Left ventricle myocardium inferior (tissue), 1 donor: Measurements from ENCODE around the gene EPB42. TPM values are rescaled to one million over a fixed set of nuclear protein-coding genes. Genes with fewer than 3 reads are reported as not detected.
"Not testable (repeated sequence)": the region's sequence is repeated elsewhere in the genome, so short reads cannot be mapped to it uniquely, and the experiment has no call there.

Experiments used
- DNase-seq: peaks from one replicate; pipeline ENCODE4 v3.0.0-alpha.2; 2020
- H3K27ac ChIP-seq: fragments of 200-600 bp; replicated peaks from 2 replicates; pipeline ENCODE4 v1.8.0; 2021
- H3K27me3 ChIP-seq: fragments of 200-600 bp; 2 replicates; pipeline ENCODE4 v1.8.0; 2021; ENCODE audit warnings: low read depth
- H3K36me3 ChIP-seq: fragments of 200-600 bp; 2 replicates; pipeline ENCODE4 v1.8.0; 2021
- H3K4me1 ChIP-seq: fragments of 200-600 bp; 2 replicates; pipeline ENCODE4 v1.8.0; 2021
- H3K4me3 ChIP-seq: fragments of 200-600 bp; 2 replicates; pipeline ENCODE4 v1.8.0; 2021; ENCODE audit warnings: mild to moderate bottlenecking, moderate library complexity
- H3K9me3 ChIP-seq: fragments of 200-600 bp; replicated peaks from 2 replicates; pipeline ENCODE4 v1.8.0; 2021
- CTCF ChIP-seq: fragments of 200-600 bp; IDR thresholded peaks from 2 replicates; pipeline ENCODE4 v1.8.0; 2021; ENCODE audit warnings: antibody characterized with exemption, mild to moderate bottlenecking, borderline replicate concordance
- intact Hi-C: fragments of 100-400 bp; cut with micrococcal nuclease; formaldehyde crosslinking; loops from one replicate; pipeline ENCODE4 v1.11.0; 2022
- total RNA-seq: library from RNA; stranded (reverse); fragmentation: NEBNext Ultra II Directional; extraction: Animal tissue kit (Norgen Biotek cat#: 25700); gene quantifications from one replicate; pipeline ENCODE4 v1.2.1, GENCODE V29; 2021
- donor health status: DM: no; HTN: yes; CAD: no; lungs with severe emphysema.

The EPB42 gene
- total RNA-seq, 1 donor from 2014 or later = not detected

GRCh38 chr15:43232289-43232874, 11.6 kb upstream of the EPB42 start:
- Histone ChIP-seq H3K4me1 (peaks cover 12% of the 10 kb centered on the region), H3K4me3 (no peak overlapping the region), H3K36me3 (no peaks in the 10 kb centered on the region), H3K27ac (no peak overlapping the region), H3K9me3 (no peaks in the 10 kb centered on the region), H3K27me3 (no peaks in the 10 kb centered on the region)
- TF ChIP-seq CTCF = no peak
- no peak for DNase-seq
- intact Hi-C loops = no loop called here

GRCh38 chr15:43230640-43231115, 9.9 kb upstream of the EPB42 start:
- DNase-seq = no peak
- no peaks in the 10 kb centered on the region for H3K36me3 ChIP-seq
- no peak overlapping the region for H3K4me3 ChIP-seq
- TF ChIP-seq CTCF = no peak
- peaks cover 12% of the 10 kb centered on the region for H3K4me1 ChIP-seq
- no peaks in the 10 kb centered on the region for H3K27me3 ChIP-seq
- intact Hi-C loops = no loop called here
- H3K9me3 ChIP-seq = no peaks in the 10 kb centered on the region
- no peak overlapping the region for H3K27ac ChIP-seq

GRCh38 chr15:43229977-43230376, 9.2 kb upstream of the EPB42 start:
- H3K9me3 ChIP-seq = no peaks in the 10 kb centered on the region
- H3K36me3 ChIP-seq = no peaks in the 10 kb centered on the region
- TF ChIP-seq CTCF = no peak
- H3K4me3 ChIP-seq = no peak overlapping the region
- intact Hi-C loops = no loop called here
- no peaks in the 10 kb centered on the region for H3K27me3 ChIP-seq
- no peak overlapping the region for H3K27ac ChIP-seq
- no peak for DNase-seq
- peaks cover 12% of the 10 kb centered on the region for H3K4me1 ChIP-seq

- Histone ChIP-seq H3K27ac (no peak overlapping the region), H3K4me3 (no peak overlapping the region), H3K36me3 (no peaks in the 10 kb centered on the region), H3K4me1 (peaks cover 12% of the 10 kb centered on the region), H3K27me3 (no peaks in the 10 kb centered on the region), H3K9me3 (no peaks in the 10 kb centered on the region)
- no peak for DNase-seq
- intact Hi-C loops = no loop called here
- no peak for TF ChIP-seq CTCF
Observed at GRCh38 chr15:43226436-43227305, 5.9 kb upstream of the EPB42 start.

- not testable (repeated sequence) for H3K9me3 ChIP-seq, H3K36me3 ChIP-seq, H3K27ac ChIP-seq, DNase-seq, H3K4me3 ChIP-seq, H3K27me3 ChIP-seq
- H3K4me1 ChIP-seq = peaks cover 12% of the 10 kb centered on the region
- intact Hi-C loops = loop anchor here (2.0 kb wide), 1 partner anchor 59 kb away; no protein-coding TSS in a partner anchor
Observed at GRCh38 chr15:43225950-43226255, 5.1 kb upstream of the EPB42 start.
